ENCODE measurements around the gene VSTM5.

DNA sequence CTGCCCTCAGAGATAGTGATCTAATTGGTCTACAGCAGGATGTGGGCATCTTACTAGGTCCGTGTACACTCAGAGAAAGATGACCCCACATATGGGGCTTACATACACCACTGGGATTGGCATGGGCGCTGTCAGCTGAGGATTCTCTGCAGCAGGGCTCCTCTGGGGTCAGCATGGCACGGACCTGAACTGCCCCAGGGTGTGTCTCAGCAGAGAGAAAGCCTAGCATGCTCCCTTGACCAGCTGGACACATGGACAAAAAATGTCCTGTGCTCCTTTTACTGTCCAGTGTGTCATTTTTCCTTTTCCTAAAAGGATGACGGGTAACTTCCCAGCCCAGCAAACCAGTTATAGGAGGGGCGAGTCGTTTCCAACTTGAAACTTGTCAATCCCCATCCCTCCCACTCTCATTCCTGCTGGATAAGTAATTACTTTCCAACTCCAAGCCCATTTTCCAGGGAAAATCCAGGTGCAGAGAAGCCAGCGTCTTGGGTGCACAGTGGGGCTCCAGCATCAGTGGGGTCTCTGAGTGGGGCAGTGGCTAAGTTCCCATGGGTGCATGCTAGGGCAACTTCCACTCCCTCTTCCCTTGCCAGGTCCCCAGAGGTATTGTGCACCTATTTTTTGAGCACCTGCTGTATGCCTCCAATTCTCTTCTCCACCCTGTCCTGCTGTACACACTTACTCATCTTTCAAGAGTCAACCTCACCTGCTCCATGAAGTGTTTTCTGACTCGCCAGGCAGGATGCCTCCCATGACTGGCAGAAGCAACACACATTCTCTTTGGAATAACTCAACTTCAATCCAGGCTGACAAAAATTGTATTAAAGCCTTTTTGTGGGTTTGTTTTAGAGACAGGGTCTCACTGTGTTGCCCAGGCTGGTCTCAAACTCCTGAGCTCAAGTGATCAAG lies 5.0 kb downstream of the VSTM5 start:
- TF ChIP-seq POLR2A (IDR thresholded peaks at IDR 0.05): no peak
- TF ChIP-seq, protein P1, sequence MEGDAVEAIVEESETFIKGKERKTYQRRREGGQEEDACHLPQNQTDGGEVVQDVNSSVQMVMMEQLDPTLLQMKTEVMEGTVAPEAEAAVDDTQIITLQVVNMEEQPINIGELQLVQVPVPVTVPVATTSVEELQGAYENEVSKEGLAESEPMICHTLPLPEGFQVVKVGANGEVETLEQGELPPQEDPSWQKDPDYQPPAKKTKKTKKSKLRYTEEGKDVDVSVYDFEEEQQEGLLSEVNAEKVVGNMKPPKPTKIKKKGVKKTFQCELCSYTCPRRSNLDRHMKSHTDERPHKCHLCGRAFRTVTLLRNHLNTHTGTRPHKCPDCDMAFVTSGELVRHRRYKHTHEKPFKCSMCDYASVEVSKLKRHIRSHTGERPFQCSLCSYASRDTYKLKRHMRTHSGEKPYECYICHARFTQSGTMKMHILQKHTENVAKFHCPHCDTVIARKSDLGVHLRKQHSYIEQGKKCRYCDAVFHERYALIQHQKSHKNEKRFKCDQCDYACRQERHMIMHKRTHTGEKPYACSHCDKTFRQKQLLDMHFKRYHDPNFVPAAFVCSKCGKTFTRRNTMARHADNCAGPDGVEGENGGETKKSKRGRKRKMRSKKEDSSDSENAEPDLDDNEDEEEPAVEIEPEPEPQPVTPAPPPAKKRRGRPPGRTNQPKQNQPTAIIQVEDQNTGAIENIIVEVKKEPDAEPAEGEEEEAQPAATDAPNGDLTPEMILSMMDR (IDR thresholded peaks at IDR 0.05): no peak
- no peak for TF ChIP-seq POLR2AphosphoS5 (IDR thresholded peaks at IDR 0.05)
- no peak for TF ChIP-seq EP300 (IDR thresholded peaks at IDR 0.05)

All from stomach (tissue), 4 donors.